A673 (cell line): ENCODE data around the gene GAK.

Experiments
- CTCF ChIP-seq: fragments of 300-800, 200-600 bp; sonication (generic); conservative IDR thresholded peaks from 2 replicates; pipeline ENCODE4 v1.5.1; 2017; ENCODE audit warnings: low read depth, mild to moderate bottlenecking, antibody characterized with exemption, low read length, moderate library complexity, mixed read lengths
- EZH2 ChIP-seq: fragments of 200-600 bp; sonication (generic); IDR thresholded peaks from 2 replicates; pipeline ENCODE4 v1.6.1; 2017; ENCODE audit warnings: borderline replicate concordance, low read depth, mild to moderate bottlenecking, mixed read lengths, antibody characterized with exemption, low read length; ENCODE audit not compliant: poor library complexity, severe bottlenecking

GRCh38 chr4:971666-972500, 39.8 kb upstream of the GAK start:
- TF ChIP-seq CTCF, result no peak
- no peak for TF ChIP-seq EZH2
